ELR (cell line): ENCODE data around the gene SIRPA.

ENCODE experiments used
- DNase-seq: peaks from one replicate; pipeline ENCODE4 v3.0.0-alpha.2; 2015; ENCODE audit warnings: low read depth

The SIRPA gene

GRCh38 chr20:1870792-1871550 lies 24.2 kb upstream of the SIRPA start:
- no peak for DNase-seq

- DNase-seq, result no peak
Measured at GRCh38 chr20:1871807-1872458, 23.3 kb upstream of the SIRPA start.

GRCh38 chr20:1872459-1873097 lies 22.6 kb upstream of the SIRPA start:
- peak; percentile 17 for DNase-seq

DNA sequence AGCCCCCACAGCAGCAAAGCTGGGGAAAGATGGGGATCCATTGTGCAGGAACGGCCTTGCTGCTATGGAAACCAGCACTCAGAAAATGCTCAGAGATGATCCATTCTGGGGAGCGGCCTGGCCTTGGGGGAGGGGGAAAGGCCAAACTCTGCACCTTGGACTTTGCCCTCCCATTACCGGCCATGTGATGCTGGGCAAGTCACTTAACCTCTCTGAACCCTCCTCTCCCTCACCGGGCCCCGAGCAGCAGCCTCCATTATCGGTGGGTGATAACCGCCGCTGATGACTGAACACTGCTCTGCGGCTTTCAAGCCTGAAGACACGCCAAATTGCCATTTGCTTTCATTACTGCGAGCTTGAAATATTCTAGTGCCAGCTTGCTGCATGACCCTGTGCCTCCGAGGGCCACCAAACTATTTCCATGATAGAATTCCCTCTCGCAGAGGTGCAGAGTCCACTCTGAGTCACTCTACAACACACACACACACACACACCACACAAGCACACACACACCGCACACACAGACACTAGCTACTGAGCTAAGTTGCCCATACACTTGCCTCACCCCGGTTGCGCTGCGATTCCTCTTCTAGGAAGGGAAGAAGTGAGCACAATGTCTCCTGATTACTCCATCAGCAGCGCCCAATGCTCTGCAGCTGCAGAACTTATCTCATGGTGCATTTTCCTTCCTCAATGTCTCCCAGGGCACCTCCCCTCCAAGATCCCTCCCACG lies 20.6 kb upstream of the SIRPA start:
- DNase-seq, result no peak

DNA sequence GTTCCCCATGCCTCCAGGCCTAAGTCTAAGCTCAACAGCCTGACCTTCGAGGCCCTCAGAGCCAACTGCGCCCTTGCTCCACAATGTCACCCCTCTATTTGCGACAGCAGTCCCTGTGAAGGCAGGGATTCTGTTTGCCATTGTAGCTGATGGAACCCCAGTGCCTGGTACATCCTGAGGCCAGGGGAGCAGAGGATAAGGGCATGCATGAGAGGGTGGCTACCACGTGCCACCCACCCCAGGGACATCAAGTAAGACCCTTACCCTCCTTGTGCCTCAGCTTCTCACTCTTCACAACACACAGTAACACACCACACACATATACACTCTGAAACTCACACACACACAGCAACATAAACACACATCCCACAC lies 20.0 kb upstream of the SIRPA start:
- DNase-seq, result no peak

GRCh38 chr20:1875762-1876161 lies 19.4 kb upstream of the SIRPA start:
- DNase-seq, result no peak

DNA sequence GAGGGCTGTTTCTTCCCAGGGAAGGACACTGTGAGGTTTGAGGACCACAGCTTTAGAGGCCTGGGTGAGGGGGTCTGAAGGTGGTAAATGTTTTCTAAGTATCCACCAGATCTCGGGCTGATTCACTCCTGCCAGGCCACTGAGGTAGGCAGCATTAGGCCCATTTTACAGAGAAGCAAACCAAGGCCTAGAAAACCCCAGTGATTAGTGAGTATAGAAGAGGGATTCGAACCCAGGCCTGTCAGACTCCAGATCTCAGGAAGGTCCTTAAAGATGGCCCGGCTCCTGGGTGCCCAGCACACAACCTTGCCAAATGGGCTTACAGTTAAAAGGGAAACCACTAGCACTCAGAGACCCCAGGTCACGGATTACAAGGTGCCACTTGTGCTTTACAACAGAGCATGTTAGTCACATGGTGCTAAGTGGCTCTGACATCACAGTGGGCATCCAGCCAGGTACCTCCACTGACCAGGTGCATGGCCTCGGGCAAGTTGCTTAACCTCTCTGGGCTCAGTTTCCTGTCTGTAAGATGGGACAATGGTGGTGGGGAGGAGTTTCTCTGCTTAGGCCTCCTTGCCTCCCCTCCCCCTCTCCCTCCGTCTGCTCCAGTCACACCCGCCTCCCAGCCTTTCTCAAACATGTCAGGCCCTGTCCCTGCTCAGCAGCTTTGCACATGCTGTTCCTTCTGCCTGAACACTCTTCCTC lies 18.8 kb upstream of the SIRPA start:
- DNase-seq, result peak; percentile 12

GRCh38 chr20:1876975-1877608 lies 18.1 kb upstream of the SIRPA start:
- DNase-seq, result peak; percentile 40

- no peak for DNase-seq
Measured at GRCh38 chr20:1877609-1878200, 17.5 kb upstream of the SIRPA start.

- no peak for DNase-seq
Measured at GRCh38 chr20:1879369-1879768, 15.8 kb upstream of the SIRPA start.

GRCh38 chr20:1879934-1880333 lies 15.3 kb upstream of the SIRPA start:
- no peak for DNase-seq

DNA sequence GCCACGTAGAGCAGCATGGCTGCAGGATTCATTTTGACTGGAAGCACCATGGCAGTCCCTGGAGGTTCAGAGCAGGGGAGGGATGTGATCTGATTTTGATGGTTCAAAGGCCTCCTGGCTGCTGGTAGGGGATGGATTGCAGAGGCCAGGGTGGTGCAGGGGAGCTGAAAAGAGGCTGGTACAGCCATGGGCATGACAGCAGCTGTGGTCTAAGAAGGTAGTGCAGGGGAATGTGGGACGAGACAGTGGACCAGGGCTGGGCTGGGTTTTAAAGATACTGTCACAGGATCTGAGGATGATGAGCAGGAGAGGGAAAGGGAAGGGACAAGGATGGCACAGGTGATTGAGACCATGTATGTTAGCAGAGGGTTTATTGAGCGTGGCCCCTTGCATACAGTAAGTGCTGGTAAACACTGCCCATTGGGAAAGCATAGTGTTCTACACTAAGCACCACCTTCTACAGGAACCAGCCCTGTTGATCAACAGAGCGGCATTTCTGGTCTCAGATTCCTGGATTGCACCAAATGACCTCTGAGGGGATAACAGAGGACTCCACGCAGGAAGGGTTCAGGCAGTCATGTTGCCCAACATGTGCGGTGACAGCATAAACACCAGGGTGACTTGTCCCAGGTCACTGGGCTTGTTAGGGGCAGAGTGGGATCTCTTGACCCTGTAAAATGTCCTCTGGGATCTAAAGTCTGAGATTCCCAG lies 14.5 kb upstream of the SIRPA start:
- DNase-seq, result no peak

DNA sequence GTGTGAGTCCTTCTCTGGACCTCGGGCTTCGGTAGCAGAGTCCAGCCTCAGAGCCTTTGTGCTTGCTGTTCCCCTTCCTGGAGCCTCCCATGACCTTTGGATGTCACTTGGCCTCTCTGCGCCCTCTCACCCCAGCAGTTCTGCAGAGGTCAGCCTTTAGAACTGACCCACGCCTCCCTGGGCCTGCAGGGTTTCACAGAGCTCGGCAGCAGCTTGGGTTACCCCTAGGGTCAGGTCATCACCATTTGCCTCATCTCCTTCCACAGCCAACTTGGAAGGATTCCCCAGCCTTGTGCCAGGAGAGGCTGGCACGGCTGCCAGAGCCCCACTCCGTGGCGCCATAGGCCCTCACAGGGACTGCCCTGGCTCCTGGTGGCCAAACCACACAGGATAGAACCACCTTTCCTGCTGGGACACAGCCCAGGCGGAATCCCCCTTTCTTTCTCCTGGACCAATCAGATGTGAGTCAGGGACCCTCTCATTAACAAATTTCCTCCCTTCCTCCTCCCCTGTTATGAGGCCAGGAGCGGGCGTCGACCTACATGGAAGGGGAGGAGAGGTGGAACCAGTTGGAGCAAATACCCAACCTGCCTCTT lies 13.9 kb upstream of the SIRPA start:
- DNase-seq, result no peak

- DNase-seq, result no peak
Measured at GRCh38 chr20:1882026-1882425, 13.2 kb upstream of the SIRPA start.

- no peak for DNase-seq
Measured at GRCh38 chr20:1883986-1884385, 11.2 kb upstream of the SIRPA start.

GRCh38 chr20:1885254-1885653 lies 10.0 kb upstream of the SIRPA start:
- DNase-seq, result no peak

DNA sequence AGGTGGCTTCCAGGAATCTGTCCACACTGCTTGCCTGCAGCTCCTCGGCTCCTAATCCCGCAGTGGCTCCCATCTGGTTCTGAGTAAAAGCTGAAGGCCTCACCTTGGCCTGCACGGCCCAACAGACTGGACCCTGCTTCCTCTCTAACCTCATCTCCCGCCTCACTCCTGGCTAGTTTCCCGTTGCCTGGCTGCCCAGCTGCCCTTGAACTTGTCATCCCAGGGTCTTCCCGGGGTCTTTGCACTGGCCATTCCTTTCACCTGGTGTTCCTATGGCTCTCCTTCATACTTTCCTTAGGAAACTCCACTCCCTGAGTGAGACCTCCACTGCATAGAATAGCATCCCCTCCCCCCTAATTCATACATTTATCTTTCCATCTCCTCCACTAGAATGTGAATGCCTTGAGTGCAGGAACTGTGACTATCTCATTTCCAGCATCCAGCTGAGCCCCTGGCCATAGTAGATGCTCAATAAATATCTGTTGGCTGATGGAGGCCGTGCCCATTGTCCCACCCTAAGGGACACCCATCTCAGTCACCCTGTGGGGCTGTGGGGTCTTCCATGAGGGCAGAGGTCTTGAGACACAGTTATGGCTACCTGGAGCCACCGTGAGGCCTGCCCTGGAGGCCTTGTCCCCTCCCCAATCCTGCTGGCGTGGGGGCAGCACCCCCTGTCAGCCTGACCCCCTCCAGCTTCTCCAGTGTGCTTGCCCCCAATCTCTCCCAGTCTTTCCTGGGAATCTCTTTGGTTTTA lies 9.1 kb upstream of the SIRPA start:
- no peak for DNase-seq

- DNase-seq, result no peak
Measured at GRCh38 chr20:1887321-1887720, 7.9 kb upstream of the SIRPA start.

GRCh38 chr20:1887756-1888155 lies 7.5 kb upstream of the SIRPA start:
- no peak for DNase-seq
